Measurements from ENCODE around the gene RNF225.
A peak's percentile ranks its signal among the peaks of the same experiment; 100 is the strongest.
"Not testable (repeated sequence)": the region's sequence is repeated elsewhere in the genome, so short reads cannot be mapped to it uniquely, and the experiment has no call there.

Gene RNF225

GRCh38 chr19:58409010-58409790 lies 13.7 kb downstream of the RNF225 start:
- FAIRE-seq: no peak

- no peak for FAIRE-seq
Observed at GRCh38 chr19:58416604-58417003, 21.1 kb downstream of the RNF225 start.

- FAIRE-seq: no peak
Observed at GRCh38 chr19:58417071-58417470, 21.6 kb downstream of the RNF225 start.

GRCh38 chr19:58428617-58429016 lies 33.2 kb downstream of the RNF225 start:
- FAIRE-seq: no peak

GRCh38 chr19:58429745-58430144 lies 34.3 kb downstream of the RNF225 start:
- FAIRE-seq: no peak

DNA sequence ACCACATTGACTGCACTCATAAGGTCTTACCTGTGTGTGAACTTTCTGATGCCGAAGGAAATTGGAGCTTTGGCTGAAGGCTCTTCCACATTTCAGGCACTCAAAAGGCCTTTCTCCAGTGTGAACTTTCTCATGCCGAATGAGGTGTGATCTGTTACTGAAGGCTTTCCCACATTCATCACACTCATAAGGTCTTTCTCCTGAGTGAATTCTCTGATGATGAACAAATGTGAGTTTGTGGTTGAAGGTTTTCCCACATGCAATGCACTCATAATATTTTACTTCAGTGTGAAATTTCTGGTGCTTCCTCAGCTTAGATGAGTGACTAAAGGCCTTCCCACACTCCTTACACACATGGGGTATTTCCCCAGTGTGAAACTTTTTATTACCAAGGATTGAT lies 38.8 kb downstream of the RNF225 start:
- FAIRE-seq: no peak

GRCh38 chr19:58439576-58440554 lies 44.4 kb downstream of the RNF225 start, which contains the start of gene ZNF132:
TSS of gene ZNF132 (minus strand) at chr19:58440153. CDS start at chr19:58439821, 332 bp downstream.
- peak; percentile 98 for FAIRE-seq

- no peak for FAIRE-seq
Observed at GRCh38 chr19:58440556-58440955, 45.1 kb downstream of the RNF225 start.

DNA sequence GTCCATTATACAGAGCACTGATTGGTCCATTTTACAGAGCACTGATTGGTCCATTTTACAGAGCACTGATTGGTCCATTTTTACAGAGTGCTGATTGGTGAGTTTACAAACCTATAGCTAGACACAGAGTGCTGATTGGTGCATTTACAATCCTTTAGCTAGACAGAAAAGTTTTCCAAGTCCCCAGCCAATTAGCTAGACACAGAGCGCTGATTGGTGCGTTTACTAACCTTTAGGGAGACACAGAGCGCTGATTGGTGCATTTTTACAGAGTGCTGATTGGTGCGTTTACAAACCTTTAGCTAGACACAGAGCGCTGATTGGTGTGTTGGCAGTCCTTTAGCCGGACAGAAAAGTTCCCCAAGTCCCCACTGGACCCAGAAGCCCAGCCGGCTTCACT lies 47.5 kb downstream of the RNF225 start:
- not testable (repeated sequence) for FAIRE-seq

Measured in TTC549 (cell line).